Activated naive CD8-positive, alpha-beta T cell (primary cell): ENCODE data around the gene CISD1.
A peak's percentile ranks its signal among the peaks of the same experiment; 100 is the strongest.
"Not testable (repeated sequence)": the region's sequence is repeated elsewhere in the genome, so short reads cannot be mapped to it uniquely, and the experiment has no call there.

Source experiments
- H3K27ac Mint-ChIP-seq: one replicate; pipeline ENCODE4 v1.8.0; 2021; ENCODE audit warnings: mixed read lengths
- H3K27me3 Mint-ChIP-seq: one replicate; pipeline ENCODE4 v1.8.0; 2021; ENCODE audit warnings: mixed read lengths
- H3K36me3 Mint-ChIP-seq: one replicate; pipeline ENCODE4 v1.8.0; 2021; ENCODE audit warnings: mixed read lengths
- H3K4me1 Mint-ChIP-seq: one replicate; pipeline ENCODE4 v1.8.0; 2021; ENCODE audit warnings: low read depth, mixed read lengths
- H3K4me3 Mint-ChIP-seq: one replicate; pipeline ENCODE4 v1.8.0; 2021; ENCODE audit warnings: mild to moderate bottlenecking, mixed read lengths
- H3K9me3 Mint-ChIP-seq: one replicate; pipeline ENCODE4 v1.8.0; 2021; ENCODE audit warnings: low read depth, mixed read lengths

Gene CISD1

DNA sequence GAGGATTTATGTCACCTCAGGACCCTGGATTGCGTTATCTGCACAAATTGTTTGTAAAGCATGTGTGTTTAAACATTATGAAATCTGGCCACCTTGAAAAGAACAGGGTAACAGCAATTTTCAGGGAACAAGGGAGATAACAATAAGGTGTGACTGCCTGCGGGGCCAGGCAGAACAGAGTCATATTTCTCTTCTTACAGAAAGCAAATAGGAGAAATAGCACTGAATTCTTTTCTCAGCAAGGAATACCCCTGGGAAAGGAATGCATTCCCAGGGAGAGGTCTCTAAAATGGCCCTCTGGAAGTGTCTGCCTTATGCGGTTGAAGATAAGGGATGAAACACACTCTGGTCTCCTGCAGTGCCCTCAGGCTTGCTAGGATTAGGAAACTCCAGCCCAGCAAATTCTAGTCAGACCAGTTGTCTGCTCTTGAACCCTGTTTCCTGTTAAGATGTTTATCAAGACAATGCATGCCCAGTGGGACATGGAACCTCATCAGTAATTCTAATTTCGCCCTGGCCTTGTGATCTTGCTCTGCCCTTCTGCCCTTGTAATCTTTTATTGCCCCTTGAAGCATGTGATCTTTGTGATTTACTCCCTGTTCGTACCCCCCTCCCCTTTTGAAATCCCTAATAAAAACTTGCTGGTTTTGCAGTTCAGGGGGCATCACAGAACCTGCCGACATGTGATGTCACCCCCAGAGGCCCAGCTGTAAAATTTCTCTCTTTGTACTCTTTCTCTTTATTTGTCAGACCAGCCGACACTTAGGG, 12.8 kb upstream of the CISD1 start:
- not testable (repeated sequence) for H3K27ac Mint-ChIP-seq, H3K27me3 Mint-ChIP-seq, H3K4me3 Mint-ChIP-seq
- Mint-ChIP-seq H3K9me3 (peaks cover 16% of the 10 kb centered on the region), H3K36me3 (peaks cover 12% of the 10 kb centered on the region), H3K4me1 (peaks cover 37% of the 10 kb centered on the region)

DNA sequence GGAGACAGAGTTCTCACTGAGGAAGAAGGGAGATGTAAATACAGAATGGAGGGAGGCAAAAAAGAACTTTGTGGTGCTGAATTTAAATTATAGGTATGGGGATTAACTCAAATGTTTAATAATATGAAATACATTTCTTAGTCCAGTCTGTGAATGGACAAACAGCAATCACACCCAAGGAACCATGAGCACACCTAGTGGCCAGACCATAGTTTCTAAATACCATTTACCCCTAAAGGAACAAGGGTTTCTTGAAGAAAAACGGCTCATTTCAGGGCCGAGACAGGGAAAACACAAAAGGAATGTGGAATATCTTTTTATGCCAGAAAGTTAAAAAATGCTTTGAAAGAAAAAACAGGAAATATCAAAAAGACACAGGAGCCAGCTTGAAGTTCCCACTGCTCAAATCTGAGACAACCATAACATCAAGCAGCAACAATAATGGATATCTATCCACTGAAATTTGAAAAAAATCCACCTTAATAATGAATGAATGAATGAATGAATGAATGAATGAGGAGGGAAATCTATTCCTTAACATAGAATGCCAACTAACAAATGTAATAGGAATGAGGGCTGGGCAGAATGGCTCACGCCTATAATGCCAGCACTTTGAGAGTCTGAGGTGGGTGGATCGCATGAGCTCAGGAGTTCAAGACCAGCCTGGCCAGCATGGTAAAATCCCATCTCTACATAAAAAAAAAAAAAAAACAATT, 9.8 kb upstream of the CISD1 start:
- peaks cover 5% of the 10 kb centered on the region for H3K9me3 Mint-ChIP-seq
- H3K4me1 Mint-ChIP-seq, result peaks cover 36% of the 10 kb centered on the region
- no peak overlapping the region for H3K27ac Mint-ChIP-seq
- no peaks in the 10 kb centered on the region for H3K27me3 Mint-ChIP-seq
- no peak overlapping the region for H3K4me3 Mint-ChIP-seq
- peaks cover 7% of the 10 kb centered on the region for H3K36me3 Mint-ChIP-seq

DNA sequence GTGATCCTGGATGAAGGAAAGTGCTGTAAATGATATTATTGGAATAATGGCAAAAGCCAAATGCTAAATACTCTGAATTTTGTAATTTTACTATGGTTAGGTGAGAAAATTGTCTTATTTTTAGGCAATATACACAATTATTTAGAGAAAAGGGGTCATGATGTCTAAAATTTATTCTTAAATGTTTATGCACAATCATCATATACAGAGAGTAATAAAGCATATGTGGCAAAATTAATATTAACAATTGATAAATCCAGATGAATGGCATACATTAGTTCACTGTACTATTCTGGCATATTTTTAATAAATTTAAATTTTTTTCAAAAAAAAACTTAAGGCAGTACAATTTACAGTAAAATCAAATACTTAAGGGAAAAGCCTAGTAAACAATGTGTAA, 8.6 kb upstream of the CISD1 start:
- Mint-ChIP-seq H3K9me3 (no peaks in the 10 kb centered on the region), H3K4me3 (no peak overlapping the region), H3K27me3 (no peaks in the 10 kb centered on the region), H3K36me3 (peaks cover 6% of the 10 kb centered on the region), H3K4me1 (peaks cover 44% of the 10 kb centered on the region), H3K27ac (no peak overlapping the region)

DNA sequence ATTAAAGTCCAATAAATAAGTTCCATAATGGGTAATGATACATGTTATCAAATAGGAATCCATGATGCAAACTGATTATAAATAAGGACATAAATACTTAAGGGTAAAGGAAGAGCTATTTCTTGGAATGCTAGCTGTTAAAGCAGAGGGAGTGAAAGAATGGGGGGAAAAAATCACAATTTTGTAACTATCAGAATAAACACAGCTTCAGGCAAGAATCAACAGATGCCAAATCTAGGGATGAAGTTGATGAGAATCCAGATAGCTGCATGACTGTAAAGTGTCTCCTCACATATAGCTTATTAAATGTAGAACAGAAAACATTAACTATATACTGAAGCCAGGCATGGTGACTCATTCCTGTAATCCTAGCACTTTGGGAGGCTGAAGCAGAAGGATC, 6.2 kb upstream of the CISD1 start:
- Mint-ChIP-seq H3K27me3 (no peaks in the 10 kb centered on the region), H3K36me3 (peaks cover under 1% of the 10 kb centered on the region), H3K4me1 (peaks cover 48% of the 10 kb centered on the region), H3K9me3 (no peaks in the 10 kb centered on the region), H3K4me3 (no peak overlapping the region), H3K27ac (no peak overlapping the region)

DNA sequence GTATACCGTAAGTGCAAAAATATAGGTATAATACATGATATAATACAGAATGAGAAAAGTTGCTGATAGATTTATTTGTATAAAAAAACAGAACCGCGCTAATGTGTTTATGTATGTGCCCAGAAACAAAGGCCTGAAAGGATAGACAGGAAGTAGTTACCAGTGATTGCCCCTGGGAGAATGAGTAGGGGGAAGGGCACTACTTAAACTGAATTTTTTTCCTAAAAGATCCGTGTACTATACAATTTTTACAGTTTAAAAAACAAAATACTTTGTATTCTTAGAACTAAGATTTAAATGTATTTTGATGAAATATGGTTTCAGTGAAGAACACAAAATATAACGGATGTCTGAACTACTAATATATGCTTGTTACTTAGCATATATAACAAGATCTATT, 4.2 kb upstream of the CISD1 start:
- H3K27me3 Mint-ChIP-seq, result no peaks in the 10 kb centered on the region
- H3K36me3 Mint-ChIP-seq, result no peaks in the 10 kb centered on the region
- H3K4me1 Mint-ChIP-seq, result peaks cover 48% of the 10 kb centered on the region
- no peaks in the 10 kb centered on the region for H3K9me3 Mint-ChIP-seq
- no peak overlapping the region for H3K27ac Mint-ChIP-seq
- H3K4me3 Mint-ChIP-seq, result peak overlapping the region; percentile 96

DNA sequence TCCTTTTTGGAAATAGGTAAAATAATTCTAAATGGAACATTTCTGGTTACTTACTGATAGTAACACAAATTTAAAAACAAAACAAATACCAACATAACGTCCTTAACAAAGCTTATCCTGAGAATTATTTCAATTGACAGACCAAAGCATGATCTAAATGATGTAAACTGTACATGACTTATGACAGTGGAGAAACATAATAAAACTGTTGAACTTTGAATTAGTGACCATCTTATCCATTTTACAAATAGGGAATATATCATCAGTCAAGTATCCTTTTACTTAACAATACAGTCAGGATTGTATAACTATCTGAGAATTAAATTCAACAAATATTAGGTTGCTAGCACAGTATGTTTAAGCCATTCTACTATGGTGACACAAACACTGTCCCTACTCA, 3.7 kb upstream of the CISD1 start:
- Mint-ChIP-seq H3K27ac (peak overlapping the region; percentile 93), H3K4me3 (peak overlapping the region; percentile 96), H3K4me1 (peaks cover 48% of the 10 kb centered on the region)

DNA sequence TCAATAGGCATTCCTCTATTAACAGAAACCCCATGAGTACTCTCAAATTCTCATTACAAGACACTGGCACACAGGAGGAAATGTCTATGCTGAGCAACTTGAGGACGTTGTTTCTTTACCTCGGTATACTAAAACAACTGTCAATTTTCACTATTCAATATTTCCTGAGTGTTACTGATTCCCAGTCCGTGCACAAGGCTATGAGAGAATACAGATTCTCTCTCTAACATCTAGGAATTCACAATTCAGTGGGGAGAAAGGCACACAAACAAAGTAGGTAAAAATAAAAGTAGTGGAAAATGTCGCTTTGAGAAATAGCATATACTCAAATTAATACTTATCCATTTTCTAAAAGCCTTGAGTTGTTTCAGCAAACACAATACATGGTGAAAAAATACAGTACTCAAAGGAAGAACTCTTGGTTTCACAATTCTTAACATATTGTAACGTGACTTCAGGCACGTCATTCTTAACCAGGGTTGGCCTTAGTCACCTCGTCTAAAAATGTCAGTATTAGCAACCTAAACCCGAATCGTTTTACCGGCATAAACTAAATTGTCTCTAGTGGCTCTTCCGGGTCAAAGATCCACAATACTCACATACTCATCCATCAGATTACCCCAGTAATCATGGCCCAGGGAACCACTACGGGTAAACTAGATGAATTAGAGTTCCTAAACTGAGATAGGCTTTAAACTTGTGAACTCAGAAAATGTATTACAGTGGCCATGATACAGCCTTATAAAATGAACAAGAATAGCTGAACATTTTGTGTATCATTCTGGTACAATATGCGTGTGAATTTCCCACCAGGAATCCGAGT, 2.7 kb upstream of the CISD1 start:
- Mint-ChIP-seq H3K27me3 (no peaks in the 10 kb centered on the region), H3K4me1 (peaks cover 47% of the 10 kb centered on the region), H3K9me3 (no peaks in the 10 kb centered on the region), H3K27ac (peak overlapping the region; percentile 93), H3K36me3 (no peaks in the 10 kb centered on the region), H3K4me3 (peak overlapping the region; percentile 96)

More for the DNA sequence above, 3.7 kb upstream of the CISD1 start:
- H3K27me3 Mint-ChIP-seq, result no peaks in the 10 kb centered on the region
- H3K36me3 Mint-ChIP-seq, result no peaks in the 10 kb centered on the region
- H3K9me3 Mint-ChIP-seq, result no peaks in the 10 kb centered on the region

DNA sequence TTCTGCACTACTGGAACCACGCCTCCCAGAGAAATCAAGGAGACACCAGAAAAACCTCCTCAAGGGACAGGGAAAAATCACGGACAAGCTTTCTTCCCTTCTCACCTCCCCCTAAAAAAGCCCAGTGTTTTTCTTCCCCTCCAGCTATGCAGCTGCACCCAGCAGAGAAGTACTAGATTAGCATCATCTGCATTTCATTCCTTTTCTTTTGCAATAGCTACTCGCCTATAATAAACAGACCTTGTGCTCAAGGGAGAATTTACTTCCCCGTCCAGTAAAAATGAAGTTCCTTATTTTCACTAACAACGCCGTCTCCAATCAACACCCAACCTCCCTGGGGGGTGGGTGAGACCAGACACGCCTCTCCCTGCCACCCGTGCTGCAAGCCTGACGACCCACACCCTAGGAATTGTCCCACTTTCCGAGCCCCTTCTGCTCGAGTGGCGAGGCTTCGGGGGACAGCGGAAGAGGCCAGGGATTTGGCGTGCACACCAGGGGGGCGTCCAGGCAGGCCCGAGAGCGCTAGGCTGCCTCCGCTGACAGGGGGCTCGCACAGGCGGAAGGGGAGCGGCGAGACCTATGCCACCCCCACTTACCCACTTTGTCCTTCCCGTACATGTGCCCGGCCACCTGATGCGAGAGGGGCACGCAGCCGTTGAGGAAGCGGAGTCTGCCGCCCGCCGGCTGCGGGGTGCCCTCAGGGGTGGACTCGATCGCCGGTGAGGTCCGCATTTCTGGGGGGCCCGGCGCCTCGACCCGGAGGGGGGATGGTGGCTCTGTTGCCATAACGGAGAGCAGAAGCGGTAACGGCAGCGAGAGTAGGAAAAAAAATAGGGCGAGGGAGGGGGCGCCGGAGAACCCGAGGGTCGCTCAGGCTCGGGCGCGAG, 1.9 kb upstream of the CISD1 start:
- no peaks in the 10 kb centered on the region for H3K27me3 Mint-ChIP-seq
- peak overlapping the region; percentile 96 for H3K4me3 Mint-ChIP-seq
- peak overlapping the region; percentile 93 for H3K27ac Mint-ChIP-seq
- H3K36me3 Mint-ChIP-seq, result no peaks in the 10 kb centered on the region
- H3K4me1 Mint-ChIP-seq, result peaks cover 47% of the 10 kb centered on the region
- no peaks in the 10 kb centered on the region for H3K9me3 Mint-ChIP-seq

DNA sequence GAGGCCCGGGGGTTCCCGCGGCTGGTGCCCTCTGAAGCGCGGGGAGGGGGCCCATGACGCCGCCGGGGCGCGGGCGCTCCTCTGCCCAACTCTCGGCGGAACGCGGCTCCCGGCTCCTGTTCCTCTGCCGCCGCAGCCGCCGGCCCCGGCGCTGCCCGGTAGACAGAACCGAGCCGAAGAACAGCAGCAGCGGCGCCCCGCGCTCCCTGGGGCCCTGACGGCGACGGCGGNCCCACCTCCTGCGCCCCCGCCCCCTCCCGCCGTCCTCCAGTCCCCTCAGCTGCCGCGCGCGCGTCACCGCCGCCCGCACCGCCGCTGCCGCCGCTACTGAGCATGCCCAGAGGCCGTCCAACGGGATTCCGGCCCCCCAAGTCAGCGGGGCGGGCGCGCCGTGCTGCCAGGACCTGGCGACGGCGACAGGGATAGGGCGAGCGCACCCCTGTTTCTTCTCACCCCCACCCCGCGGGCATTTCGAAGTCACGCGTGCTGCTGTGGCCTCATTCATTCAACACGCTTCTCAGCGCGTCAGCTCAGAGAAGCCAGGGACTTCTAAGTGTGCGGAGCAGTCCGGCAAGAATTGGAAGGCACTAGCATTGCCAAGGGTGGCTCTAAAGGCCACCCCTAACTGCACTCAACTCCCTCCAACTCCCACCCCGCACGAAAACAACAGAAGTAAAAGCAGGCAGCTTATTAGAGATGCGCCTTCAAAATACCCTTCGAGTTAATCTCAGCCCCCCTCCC, 1.1 kb upstream of the CISD1 start, which contains the start of gene IPMK:
Gene IPMK (minus strand): TSS at position 182 of the 741 bp plus-strand sequence. CDS start 283 bp downstream, outside the sequence.
- H3K4me1 Mint-ChIP-seq, result peaks cover 44% of the 10 kb centered on the region
- no peaks in the 10 kb centered on the region for H3K9me3 Mint-ChIP-seq
- peak within 1 kb of the TSS; percentile 96 for H3K4me3 Mint-ChIP-seq
- H3K36me3 Mint-ChIP-seq, result no peaks in the 10 kb centered on the region
- no peaks in the 10 kb centered on the region for H3K27me3 Mint-ChIP-seq
- peak within 1 kb of the TSS; percentile 94 for H3K27ac Mint-ChIP-seq

DNA sequence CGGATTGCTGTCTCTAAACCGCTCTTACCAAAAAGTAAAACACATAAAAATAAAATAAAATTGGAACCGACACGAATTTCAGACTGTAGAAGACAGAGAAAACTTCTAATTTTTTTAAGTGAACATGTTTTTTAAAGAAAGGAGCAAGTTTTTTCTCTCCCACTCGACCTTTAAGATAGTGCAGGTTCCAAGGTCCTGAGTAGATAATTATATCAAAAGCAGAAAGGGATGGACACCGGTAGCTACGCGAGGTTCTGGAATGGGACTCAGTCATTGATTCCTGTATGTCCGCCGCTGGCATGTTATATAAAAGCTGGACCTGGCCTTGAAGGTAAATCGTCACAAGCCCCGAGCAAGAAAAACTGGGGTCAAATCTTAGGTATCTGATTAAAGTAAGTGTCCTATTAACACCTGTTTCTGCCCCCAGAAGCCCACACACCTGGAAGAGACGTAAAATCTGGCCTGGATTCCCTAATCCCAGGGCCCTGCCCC, 462 bp upstream of the CISD1 start:
- Mint-ChIP-seq H3K4me1 (peaks cover 48% of the 10 kb centered on the region), H3K4me3 (peak overlapping the region; percentile 96), H3K27ac (peak overlapping the region; percentile 94), H3K9me3 (no peaks in the 10 kb centered on the region), H3K27me3 (no peaks in the 10 kb centered on the region), H3K36me3 (no peaks in the 10 kb centered on the region)

DNA sequence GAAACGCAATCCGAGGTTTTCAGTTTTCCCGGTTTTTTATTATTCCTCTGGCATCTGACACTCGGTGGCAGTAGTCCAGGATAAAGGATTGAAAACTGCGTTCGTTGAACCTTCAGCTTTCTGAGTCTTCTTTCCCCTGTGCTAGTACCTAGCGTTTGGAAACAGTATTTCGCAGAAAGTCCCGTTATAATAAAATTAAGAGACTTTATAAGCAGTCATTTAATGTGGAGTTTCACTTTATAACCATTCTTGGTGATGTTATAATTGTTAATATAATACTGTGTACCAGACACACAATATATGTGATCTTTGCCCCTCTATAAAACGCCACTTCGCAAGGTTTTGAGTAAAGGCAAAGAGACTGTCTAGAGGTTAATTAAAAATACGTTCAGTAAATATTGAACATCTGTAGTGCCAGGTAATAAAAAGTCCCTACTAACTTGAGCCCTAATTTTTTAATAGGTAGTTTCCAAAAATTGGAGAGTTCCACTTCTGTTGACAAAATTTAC, 874 bp downstream of the CISD1 start:
- Mint-ChIP-seq H3K27me3 (no peaks in the 10 kb centered on the region), H3K4me1 (peaks cover 40% of the 10 kb centered on the region), H3K36me3 (no peaks in the 10 kb centered on the region), H3K9me3 (no peaks in the 10 kb centered on the region), H3K4me3 (peak overlapping the region; percentile 96), H3K27ac (peak overlapping the region; percentile 94)

DNA sequence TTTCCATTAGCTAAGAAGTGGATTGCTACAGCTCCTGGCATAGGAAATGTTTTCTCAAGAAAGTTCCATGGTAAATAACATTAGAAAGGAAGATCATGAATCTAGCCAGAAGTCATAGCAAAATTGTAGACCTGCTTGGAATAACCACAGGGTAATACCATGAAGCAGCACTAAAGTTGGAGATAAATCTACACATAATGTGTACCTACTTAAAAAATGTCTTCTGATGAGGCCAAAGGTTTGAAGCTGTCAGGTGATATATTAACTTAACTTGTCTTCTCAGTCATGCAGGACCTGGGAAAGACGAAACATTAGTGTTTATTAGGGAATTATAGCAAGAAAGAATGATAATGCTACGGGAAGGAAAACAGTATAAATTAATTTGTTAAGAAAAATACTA, 6.3 kb downstream of the CISD1 start:
- H3K9me3 Mint-ChIP-seq, result no peaks in the 10 kb centered on the region
- H3K27me3 Mint-ChIP-seq, result no peaks in the 10 kb centered on the region
- no peak overlapping the region for H3K27ac Mint-ChIP-seq
- H3K4me1 Mint-ChIP-seq, result peaks cover 32% of the 10 kb centered on the region
- H3K4me3 Mint-ChIP-seq, result no peak overlapping the region
- H3K36me3 Mint-ChIP-seq, result peaks cover 6% of the 10 kb centered on the region

DNA sequence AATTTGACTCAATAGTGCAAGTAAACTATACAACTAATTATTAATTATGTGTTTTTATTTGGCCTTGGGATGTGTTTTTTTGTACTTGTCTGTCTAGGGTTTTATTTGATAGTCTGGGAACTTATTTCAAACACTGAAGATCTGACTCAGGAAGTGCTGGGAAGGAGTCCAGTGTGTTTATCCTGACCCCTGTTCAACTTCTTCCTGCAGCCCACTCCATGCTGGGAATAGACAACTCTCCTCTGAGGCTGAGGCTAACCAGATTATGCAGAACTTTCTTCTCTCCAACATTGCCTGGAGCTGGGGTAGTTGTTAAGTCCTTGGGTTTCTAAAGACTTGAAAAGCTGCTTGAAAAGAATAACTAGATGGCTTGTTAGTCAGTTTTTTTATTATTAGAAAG, 6.9 kb downstream of the CISD1 start:
- Mint-ChIP-seq H3K27me3 (no peaks in the 10 kb centered on the region), H3K36me3 (peaks cover 10% of the 10 kb centered on the region), H3K4me1 (peaks cover 33% of the 10 kb centered on the region), H3K4me3 (no peak overlapping the region), H3K9me3 (no peaks in the 10 kb centered on the region), H3K27ac (no peak overlapping the region)
